PC-3 (cell line): ENCODE measurements around the gene SDK2. TPM values are rescaled to one million over a fixed set of nuclear protein-coding genes. Genes with fewer than 3 reads are reported as not detected.

ENCODE experiments used
- ATAC-seq: fragments of 200-7000 bp; cut with Tn5 transposase; 2 replicates; pipeline ENCODE4 v1.9.1; 2020; ENCODE audit warnings: mild to moderate bottlenecking, moderate library complexity
- BruUV-seq: library from RNA; stranded (reverse); fragments of 400-500 nt; replicated peaks from 2 replicates; lab custom pipeline; 2021; lab: Mats Ljungman, UMichigan
- CTCF ChIA-PET: fragments of 300-600 bp; sonication (Branson Sonifier 250); formaldehyde crosslinking; loops from one replicate; lab custom pipeline; 2022; ENCODE audit warnings: antibody characterized with exemption; lab: Charles Lee
- POLR2A ChIA-PET: fragments of 300-600 bp; sonication (Branson Sonifier 250); formaldehyde crosslinking; loops from one replicate; lab custom pipeline; 2022; ENCODE audit warnings: antibody characterized with exemption; ENCODE audit not compliant: unreplicated experiment; lab: Charles Lee
- DNase-seq: peaks from one replicate; pipeline ENCODE4 v3.0.0-alpha.2; 2015
- H2AFZ ChIP-seq: fragments of 300-600 bp; sonication (generic); 2 replicates; pipeline ENCODE4 v1.6.0; 2016; ENCODE audit warnings: antibody characterized with exemption, low read length
- H3F3A ChIP-seq: fragments of 300-600 bp; sonication (generic); one replicate; pipeline ENCODE4 v1.6.0; 2017; ENCODE audit warnings: antibody characterized with exemption, low read length, control low read depth, mild to moderate bottlenecking; ENCODE audit not compliant: unreplicated experiment
- H3K27ac ChIP-seq: fragments of 300-600 bp; sonication (generic); 2 replicates; pipeline ENCODE4 v1.5.1; 2016; ENCODE audit warnings: mild to moderate bottlenecking, low read length
- H3K27me3 ChIP-seq: fragments of 300-600 bp; sonication (generic); 2 replicates; pipeline ENCODE4 v1.6.1; 2016; ENCODE audit warnings: low read length, mixed read lengths
- H3K36me3 ChIP-seq: fragments of 300-600 bp; sonication (generic); 2 replicates; pipeline ENCODE4 v1.6.1; 2016; ENCODE audit warnings: low read depth, mixed run types, low read length, mixed read lengths
- H3K4me1 ChIP-seq: fragments of 300-600 bp; sonication (generic); 2 replicates; pipeline ENCODE4 v1.5.1; 2016; ENCODE audit warnings: low read length; ENCODE audit not compliant: insufficient read depth
- H3K4me2 ChIP-seq: fragments of 300-600 bp; sonication (generic); 2 replicates; pipeline ENCODE4 v1.6.0; 2016; ENCODE audit warnings: low read length
- H3K4me3 ChIP-seq: fragments of 300-600 bp; sonication (generic); 2 replicates; pipeline ENCODE4 v1.5.1; 2016; ENCODE audit warnings: mild to moderate bottlenecking, low read length, mixed read lengths
- H3K79me2 ChIP-seq: fragments of 300-600 bp; sonication (generic); 2 replicates; pipeline ENCODE4 v1.6.1; 2017; ENCODE audit warnings: low read length, mixed read lengths
- H3K9ac ChIP-seq: fragments of 300-600 bp; sonication (generic); 2 replicates; pipeline ENCODE4 v1.6.0; 2016; ENCODE audit warnings: mild to moderate bottlenecking, low read length
- H3K9me2 ChIP-seq: fragments of 300-600 bp; sonication (generic); replicated peaks from 2 replicates; pipeline ENCODE4 v1.6.1; 2016; ENCODE audit warnings: mixed run types, low read length, mixed read lengths
- H3K9me3 ChIP-seq: fragments of 300-600 bp; sonication (generic); 2 replicates; pipeline ENCODE4 v1.6.1; 2016; ENCODE audit warnings: low read length, mixed read lengths
- H4K20me1 ChIP-seq: fragments of 300-600 bp; sonication (generic); 2 replicates; pipeline ENCODE4 v1.6.1; 2016; ENCODE audit warnings: low read length, mixed read lengths
- CTCF ChIP-seq: fragments of 300-600 bp; sonication (generic); conservative IDR thresholded peaks from 2 replicates; pipeline ENCODE4 v1.5.1; 2017; ENCODE audit warnings: antibody characterized with exemption, low read depth, mild to moderate bottlenecking, low read length
- EZH2 ChIP-seq: fragments of 300-600 bp; sonication (generic); IDR thresholded peaks from one replicate; pipeline ENCODE4 v1.6.1; 2017; ENCODE audit warnings: antibody characterized with exemption, mild to moderate bottlenecking, low read length; ENCODE audit not compliant: unreplicated experiment
- EZH2phosphoT487 ChIP-seq: fragments of 300-600 bp; sonication (generic); IDR thresholded peaks from 2 replicates; pipeline ENCODE4 v1.6.1; 2018; ENCODE audit warnings: mild to moderate bottlenecking, antibody characterized with exemption, low read length, borderline replicate concordance
- intact Hi-C: fragments of 100-400 bp; cut with micrococcal nuclease; formaldehyde crosslinking; loops from 2 replicates; pipeline ENCODE4 v1.9.0; 2023
- total RNA-seq: library from RNA; depleted of rRNA; stranded (reverse); fragments of >200 nt; gene quantifications from 2 replicates; pipeline ENCODE4 v1.2.3, GENCODE V29; 2014

The SDK2 gene
- total RNA-seq, 1 experiment from 2014 or later: 0.07 TPM

DNA sequence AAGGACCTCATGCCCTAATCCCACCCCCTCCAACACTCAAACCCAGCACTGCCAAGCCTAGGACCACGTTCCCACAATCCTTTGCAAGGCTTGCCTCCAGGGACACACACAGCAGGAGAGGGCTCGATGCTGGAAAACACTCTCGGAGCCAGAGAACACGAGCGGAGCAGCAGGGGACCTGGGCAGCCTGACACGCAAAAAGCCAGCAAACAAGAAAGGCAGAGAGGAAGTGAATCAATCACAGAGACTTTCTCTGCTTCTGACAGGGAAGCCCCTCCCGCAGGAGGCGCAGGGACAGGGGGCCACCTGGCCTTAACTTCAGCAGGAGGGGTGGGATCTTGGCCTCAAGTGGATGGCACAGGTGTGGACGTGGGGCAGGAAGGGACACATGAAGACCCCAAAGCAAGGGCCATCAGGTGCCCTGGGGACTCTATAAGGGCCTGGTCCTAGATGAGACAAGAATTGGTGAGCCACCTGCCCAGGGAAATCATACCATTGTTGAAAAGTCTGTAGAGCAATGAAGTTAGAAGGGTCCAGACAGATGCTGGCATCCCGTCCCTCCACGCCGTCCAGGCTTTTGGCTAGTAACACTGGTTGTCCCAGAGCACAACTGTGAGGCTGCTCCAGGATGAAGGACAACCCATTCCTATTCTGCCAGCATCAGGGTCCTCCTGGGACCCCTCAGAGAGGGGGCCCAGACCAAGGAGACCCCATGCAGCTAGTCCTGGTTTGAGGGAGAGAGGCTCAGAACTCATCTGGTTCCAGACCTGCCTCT lies 2.2 kb downstream of the SDK2 start:
- intact Hi-C loops: no loop called here

DNA sequence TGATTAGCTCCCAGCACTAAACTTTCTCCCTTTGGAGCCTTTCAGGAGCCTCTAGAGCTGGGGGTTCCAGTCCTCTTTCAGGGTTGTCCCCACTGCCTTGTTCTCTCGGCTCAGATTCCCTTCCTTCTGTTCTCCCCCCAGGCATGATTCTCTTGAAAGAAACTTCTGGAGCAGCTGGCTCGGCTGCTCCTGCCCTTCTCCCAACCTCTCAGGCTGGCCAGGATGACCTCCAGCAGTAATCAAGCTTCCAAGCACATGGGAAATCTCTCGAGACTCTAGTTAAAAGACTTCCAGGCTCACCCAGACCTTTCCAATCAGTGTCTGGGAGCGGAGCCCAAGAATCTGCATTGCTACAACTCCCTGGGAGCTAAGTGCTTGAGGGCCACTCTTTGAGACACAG lies 3.6 kb downstream of the SDK2 start:
- no peak for ATAC-seq
- intact Hi-C loops: no loop called here
- H3K79me2 ChIP-seq: no peaks in the 10 kb centered on the region

More for the DNA sequence above, 2.2 kb downstream of the SDK2 start:
- Histone ChIP-seq H3K9me2 (no peaks in the 10 kb centered on the region), H4K20me1 (no peaks in the 10 kb centered on the region), H3F3A (no peaks in the 10 kb centered on the region), H3K4me3 (no peak overlapping the region), H3K27me3 (peaks cover 83% of the 10 kb centered on the region), H2AFZ (no peak overlapping the region), H3K4me1 (no peaks in the 10 kb centered on the region), H3K9ac (no peak overlapping the region), H3K36me3 (no peaks in the 10 kb centered on the region), H3K27ac (no peak overlapping the region), H3K79me2 (no peaks in the 10 kb centered on the region), H3K9me3 (no peaks in the 10 kb centered on the region), H3K4me2 (no peak overlapping the region)
- no TSS peak for BruUV-seq
- CTCF ChIA-PET: interaction anchor here (0.6 to 0.7 kb wide), 2 partner anchors 852 to 1135 kb away, joined by 4 to 5 read pairs; a partner anchor contains a TSS
- DNase-seq (no peak), ATAC-seq (no peak)
- POLR2A ChIA-PET: no interaction called here
- TF ChIP-seq CTCF: no peak
- TF ChIP-seq EZH2phosphoT487: no peak
- TF ChIP-seq EZH2: no peak

More for the DNA sequence above, 3.6 kb downstream of the SDK2 start:
- no peaks in the 10 kb centered on the region for H3F3A ChIP-seq
- POLR2A ChIA-PET: no interaction called here
- H3K4me3 ChIP-seq: no peak overlapping the region
- H2AFZ ChIP-seq: no peak overlapping the region
- no TSS peak for BruUV-seq
- H3K27ac ChIP-seq: no peak overlapping the region
- no peaks in the 10 kb centered on the region for H4K20me1 ChIP-seq
- H3K9me2 ChIP-seq: no peaks in the 10 kb centered on the region
- CTCF ChIA-PET: no interaction called here
- H3K9ac ChIP-seq: no peak overlapping the region
- DNase-seq: no peak
- no peak for TF ChIP-seq CTCF
- TF ChIP-seq EZH2: no peak
- no peak for TF ChIP-seq EZH2phosphoT487
- H3K27me3 ChIP-seq: peaks cover 79% of the 10 kb centered on the region
- H3K9me3 ChIP-seq: no peaks in the 10 kb centered on the region
- H3K4me2 ChIP-seq: no peak overlapping the region
- H3K36me3 ChIP-seq: no peaks in the 10 kb centered on the region
- H3K4me1 ChIP-seq: no peaks in the 10 kb centered on the region
